HG03558 (cell line): ENCODE results near the gene GNAQ.
"Not testable (repeated sequence)": the region's sequence is repeated elsewhere in the genome, so short reads cannot be mapped to it uniquely, and the experiment has no call there.

ENCODE experiments used
- ATAC-seq: cut with Tn5 transposase; IDR thresholded peaks from one replicate; pipeline ENCODE4 v1.9.1; 2021; ENCODE audit warnings: moderate number of reproducible peaks; ENCODE audit not compliant: unreplicated experiment; ENCODE audit errors: extremely low read depth

Gene GNAQ

DNA sequence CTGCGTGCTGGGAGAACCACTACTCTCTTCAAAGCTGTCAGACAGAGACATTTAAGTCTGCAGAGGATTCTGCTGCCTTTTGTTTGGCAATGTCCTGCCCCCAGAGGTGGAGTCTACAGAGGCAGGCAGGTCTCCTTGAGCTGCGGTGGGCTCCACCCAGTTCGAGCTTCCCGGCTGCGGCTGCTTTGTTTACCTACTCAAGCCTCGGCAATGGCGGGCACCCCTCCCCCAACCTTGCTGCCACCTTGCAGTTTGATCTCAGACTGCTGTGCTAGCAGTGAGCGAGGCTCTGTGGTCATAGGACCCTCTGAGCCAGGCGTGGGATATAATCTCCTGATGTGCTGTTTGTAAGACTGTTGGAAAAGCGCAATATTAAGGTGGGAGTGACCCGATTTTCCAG is 343.9 kb downstream of the GNAQ start:
- ATAC-seq: not testable (repeated sequence)

- no peak for ATAC-seq
These were observed 351.0 kb downstream of the GNAQ start for GRCh38 chr9:77680581-77680980.

DNA sequence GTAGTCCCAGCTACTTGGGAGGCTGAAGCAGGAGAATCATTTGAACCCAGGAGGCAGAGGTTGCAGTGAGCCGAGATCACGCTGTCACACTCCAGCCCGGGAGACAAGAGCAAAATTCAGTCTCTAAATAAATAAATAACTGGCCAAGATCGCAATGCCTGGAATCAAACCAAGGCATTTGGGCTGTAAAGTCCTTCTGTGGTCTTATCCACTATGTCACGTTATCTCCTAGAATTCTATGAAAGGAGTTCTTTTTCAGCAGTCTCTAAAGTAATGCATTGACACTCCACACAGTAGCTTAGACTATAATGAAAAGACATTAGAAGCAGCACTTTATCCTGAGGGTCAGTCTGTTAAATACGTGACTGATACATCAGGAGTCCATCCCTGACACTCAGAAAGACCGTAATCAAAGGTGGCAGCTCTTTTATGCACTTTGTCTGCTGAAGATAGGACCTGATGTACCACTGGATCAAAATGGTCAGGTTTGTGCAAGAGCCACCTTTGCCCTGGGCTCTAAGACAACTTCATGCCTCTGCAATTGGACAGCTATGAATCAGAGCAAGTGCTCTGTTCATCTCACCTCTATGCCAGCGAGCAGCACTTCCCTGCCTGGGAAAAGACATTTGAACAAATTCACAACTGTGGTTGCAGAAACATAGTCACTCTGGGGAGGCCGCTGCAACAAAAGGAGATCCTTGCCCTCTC is 351.8 kb downstream of the GNAQ start:
- no peak for ATAC-seq

GRCh38 chr9:77679088-77679487 is 352.5 kb downstream of the GNAQ start:
- ATAC-seq: no peak

DNA sequence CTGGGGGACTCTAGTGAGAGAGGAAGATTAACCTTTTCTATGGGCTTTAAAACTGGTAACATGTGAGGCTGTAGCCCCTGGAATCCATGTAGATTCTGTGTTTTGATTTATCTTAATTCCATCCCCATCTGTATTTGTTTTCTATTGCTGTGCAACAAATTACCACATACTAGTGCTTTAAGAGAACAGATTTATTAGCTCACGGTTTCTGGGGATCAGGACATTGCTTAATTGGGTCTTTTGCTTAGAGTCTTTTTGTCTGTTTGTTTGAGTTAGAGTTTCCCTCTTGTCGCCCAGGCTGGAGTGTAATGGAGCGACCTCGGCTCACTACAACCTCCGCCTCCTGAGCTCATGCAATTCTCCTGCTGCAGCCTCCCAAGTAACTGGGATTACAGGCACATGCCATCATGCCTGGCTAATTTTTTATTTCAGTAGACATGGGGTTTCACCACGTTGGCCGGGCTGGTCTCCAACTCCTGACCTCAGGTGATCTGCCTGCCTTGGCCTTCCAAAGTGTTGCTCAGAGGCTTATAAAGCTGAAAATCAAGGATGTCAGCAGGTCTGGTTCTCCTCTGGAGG is 353.6 kb downstream of the GNAQ start:
- no peak for ATAC-seq

DNA sequence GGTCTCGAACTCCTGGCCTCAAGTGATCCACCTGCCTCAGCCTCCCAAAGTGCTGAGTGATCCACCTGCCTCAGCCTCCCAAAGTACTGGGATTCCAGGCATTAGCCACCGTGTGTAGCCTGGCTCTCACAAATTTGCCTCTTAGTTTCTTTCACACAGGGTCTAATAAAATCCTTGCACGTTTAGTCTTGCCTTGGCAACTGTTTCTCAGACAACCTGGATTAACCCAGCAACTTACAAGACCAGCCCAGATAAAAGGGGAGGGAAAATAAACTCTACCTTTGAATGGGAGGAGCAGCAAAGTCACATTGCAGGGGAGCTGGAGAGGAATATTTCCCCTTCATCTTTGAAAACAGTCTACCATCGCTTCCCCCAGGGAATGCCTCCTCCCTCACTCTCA is 354.2 kb downstream of the GNAQ start:
- no peak for ATAC-seq

DNA sequence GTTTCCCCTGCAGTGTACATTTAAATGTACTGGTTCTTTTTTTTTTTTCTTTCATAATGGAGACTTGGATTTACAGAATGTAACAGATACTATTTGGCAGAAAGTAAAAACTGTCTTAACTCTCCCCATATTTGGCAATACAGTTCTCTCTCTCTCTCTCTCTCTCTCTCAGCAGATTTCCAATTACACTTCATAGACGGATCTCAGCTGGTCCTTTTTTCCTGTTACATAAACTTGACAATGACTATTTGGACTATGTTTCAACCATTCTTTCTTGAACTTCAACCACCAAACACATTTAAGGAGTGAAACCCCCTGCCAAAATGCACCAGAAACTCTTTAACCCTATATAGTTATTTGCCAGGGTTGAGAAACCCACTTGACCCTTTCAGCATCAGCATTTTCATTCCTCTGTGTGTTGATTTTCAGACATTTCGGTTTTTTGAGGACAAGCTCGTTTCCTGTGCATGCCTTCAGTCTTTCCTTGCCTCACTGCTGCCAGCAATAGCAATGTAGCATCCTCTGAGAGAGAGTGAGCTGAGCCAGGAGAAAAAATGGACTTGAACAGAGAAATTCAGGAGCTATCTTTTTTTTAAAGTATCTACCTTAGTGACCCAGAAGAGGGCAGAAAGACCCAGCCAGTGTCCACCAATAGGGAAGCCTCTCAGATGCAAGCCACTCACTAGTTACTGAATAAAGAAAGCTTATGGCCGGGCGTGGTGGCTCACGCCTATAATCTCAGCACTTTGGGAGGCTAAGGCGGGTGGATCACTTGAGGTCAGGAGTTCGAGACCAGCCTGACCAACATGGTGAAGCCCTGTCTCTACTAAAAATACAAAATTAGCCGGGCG is 357.4 kb downstream of the GNAQ start:
- ATAC-seq: no peak

- ATAC-seq: no peak
These were observed 359.4 kb downstream of the GNAQ start for GRCh38 chr9:77672183-77672582.

- ATAC-seq: no peak
These were observed 364.5 kb downstream of the GNAQ start for GRCh38 chr9:77667151-77667550.
